Fibroblast of mammary gland (primary cell): Measurements from ENCODE around the gene SOAT2.

Experiments used
- DNase-seq: peaks from one replicate; pipeline ENCODE4 v3.0.0-alpha.2; 2010; ENCODE audit warnings: low read depth
- H3K4me3 ChIP-seq: 2 replicates; pipeline ENCODE4 v1.5.1; 2011; ENCODE audit warnings: low read depth, mild to moderate bottlenecking, low read length, moderate library complexity; ENCODE audit not compliant: control insufficient read depth
- CTCF ChIP-seq: conservative IDR thresholded peaks from 2 replicates; pipeline ENCODE4 v1.5.1; 2011; ENCODE audit warnings: low read depth, low read length, inconsistent platforms; ENCODE audit not compliant: control insufficient read depth, insufficient read depth

SOAT2 gene

GRCh38 chr12:53096759-53097158, 6.5 kb upstream of the SOAT2 start:
- DNase-seq = no peak
- no peak for TF ChIP-seq CTCF
- H3K4me3 ChIP-seq = peak overlapping the region; percentile 63

- peak; percentile 43 for DNase-seq
- TF ChIP-seq CTCF = no peak
- H3K4me3 ChIP-seq = peak overlapping the region; percentile 63
These were observed 6.1 kb upstream of the SOAT2 start for GRCh38 chr12:53097207-53097563.

- TF ChIP-seq CTCF = no peak
- H3K4me3 ChIP-seq = peak within 1 kb of the TSS; percentile 63
- DNase-seq = peak; percentile 34
These were observed 5.5 kb upstream of the SOAT2 start, which contains the start of gene IGFBP6 for GRCh38 chr12:53097564-53098353. Gene IGFBP6 (plus strand): TSS chr12:53097667. CDS start chr12:53097718, 51 bp downstream.

GRCh38 chr12:53098354-53098981, 4.8 kb upstream of the SOAT2 start:
- TF ChIP-seq CTCF = no peak
- peak; percentile 89 for DNase-seq
- H3K4me3 ChIP-seq = peak overlapping the region; percentile 63

- peak; percentile 97 for TF ChIP-seq CTCF
- DNase-seq = peak; percentile 98
- peak overlapping the region; percentile 63 for H3K4me3 ChIP-seq
These were observed 4.0 kb upstream of the SOAT2 start for GRCh38 chr12:53099071-53099882.

- no peak for TF ChIP-seq CTCF
- DNase-seq = no peak
- H3K4me3 ChIP-seq = no peak overlapping the region
These were observed 2.7 kb upstream of the SOAT2 start for GRCh38 chr12:53100466-53101151.
